ENCODE results near the gene CTNNAL1.

GRCh38 chr9:109001275-109001676 lies 12.0 kb downstream of the CTNNAL1 start:
- TF ChIP-seq CTCF (conservative IDR thresholded peaks at IDR 0.05) (no peak), ZFX (IDR thresholded peaks at IDR 0.05) (no peak)

All from C4-2B (cell line).